HG02870 (cell line): Measurements from ENCODE around the gene ACBD6.

ENCODE experiments used
- ATAC-seq: cut with Tn5 transposase; IDR thresholded peaks from one replicate; pipeline ENCODE4 v1.9.1; 2021; ENCODE audit warnings: mild to moderate bottlenecking, moderate library complexity; ENCODE audit not compliant: unreplicated experiment

Gene ACBD6

GRCh38 chr1:180311011-180311730, 191.2 kb downstream of the ACBD6 start:
- ATAC-seq: no peak

DNA sequence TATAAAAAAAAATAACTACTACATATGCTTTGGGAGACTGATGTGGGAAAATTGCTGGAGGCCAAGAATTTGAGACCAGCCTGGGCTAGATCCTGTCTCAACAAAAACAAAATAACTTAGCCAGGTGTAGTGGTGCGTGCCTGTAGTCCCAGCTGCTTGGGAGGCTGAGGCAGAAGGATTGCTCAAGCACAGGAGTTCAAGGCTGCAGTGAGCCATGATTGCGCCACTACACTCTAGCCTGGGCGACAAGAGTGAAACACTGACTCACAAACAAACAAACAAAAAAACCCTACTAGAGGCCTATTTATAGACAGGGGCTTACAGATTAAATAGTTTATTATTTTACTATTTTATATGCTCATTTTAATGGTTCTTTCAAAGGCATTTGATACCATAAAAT, 192.3 kb downstream of the ACBD6 start:
- no peak for ATAC-seq

DNA sequence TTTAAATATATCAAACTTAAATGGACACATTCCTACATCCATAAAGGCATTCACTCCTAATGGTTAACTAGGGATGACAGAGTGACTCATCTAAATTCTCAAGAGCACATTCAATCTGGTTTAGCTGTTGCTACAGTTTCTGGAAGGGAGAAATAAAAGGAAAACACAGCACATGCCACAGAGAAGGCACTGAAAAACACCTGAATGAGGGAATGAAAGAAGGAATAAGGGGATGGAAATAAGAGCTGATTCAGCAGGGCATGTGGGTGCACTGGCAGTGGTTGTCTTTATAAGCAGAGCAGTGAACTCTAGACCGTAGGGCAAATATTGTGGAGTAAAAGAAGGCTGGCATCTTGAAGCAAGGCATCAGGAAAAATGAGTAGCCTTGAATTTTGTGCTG, 193.0 kb downstream of the ACBD6 start:
- ATAC-seq: no peak

- no peak for ATAC-seq
These were observed 201.1 kb downstream of the ACBD6 start for GRCh38 chr1:180301135-180301742.

- no peak for ATAC-seq
These were observed 202.7 kb downstream of the ACBD6 start for GRCh38 chr1:180299479-180300221.

DNA sequence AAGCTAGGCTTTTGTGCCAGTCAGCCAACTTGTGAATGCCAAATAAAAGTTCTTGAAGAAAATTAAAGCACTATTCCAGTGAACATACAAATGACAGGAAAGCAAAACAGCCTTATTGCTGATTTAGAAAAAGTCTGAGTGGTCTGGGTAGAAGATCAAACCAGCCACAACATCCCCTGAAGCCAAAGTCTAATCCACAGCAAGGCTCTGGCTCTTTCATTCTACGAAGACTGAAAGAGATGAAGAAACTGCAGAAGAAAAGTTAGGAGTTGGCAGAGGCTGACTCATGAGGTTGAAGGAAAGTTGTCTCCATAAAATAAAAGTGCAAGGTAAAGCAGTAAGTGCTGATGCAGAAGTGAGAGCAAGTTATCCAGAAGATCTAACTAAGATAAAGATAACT, 206.4 kb downstream of the ACBD6 start:
- no peak for ATAC-seq

DNA sequence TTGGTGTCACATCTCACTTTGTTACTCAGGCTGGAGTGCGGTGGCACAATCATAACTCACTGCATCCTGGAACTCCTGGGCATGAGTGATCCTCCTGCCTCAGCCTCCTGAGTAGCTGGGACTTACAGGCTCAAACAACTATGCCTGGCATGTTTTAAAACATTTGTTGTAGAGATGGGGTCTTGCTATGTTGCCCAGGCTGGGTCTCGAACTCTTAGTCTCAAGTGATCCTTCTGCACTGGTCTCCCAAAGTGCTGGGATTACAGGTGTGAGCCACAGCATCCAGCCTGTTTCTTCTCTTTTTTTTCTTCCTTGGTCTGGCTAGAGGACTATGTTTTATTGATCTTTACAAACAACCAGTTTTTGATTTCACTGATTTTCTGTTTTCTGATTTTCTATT, 207.7 kb downstream of the ACBD6 start:
- no peak for ATAC-seq

DNA sequence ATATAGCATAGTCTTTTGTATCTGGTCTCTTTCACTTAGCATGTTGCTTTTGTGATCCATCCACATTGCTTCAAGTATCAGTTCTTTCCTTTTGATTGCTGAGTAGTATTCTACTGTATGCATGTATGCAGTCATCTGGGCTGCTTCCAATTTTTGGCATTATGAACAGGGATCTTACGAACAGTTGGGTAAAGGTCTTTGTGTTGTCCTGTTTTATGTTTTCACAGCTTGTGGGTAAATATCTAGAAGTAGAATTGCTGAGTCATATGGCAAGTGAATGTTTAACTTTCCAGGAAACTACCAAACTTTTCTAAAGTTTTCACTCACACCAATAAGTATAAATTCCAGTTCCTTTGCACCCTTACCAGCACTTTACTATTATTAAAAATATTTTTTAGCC, 211.4 kb downstream of the ACBD6 start:
- no peak for ATAC-seq

GRCh38 chr1:180290265-180291001, 211.9 kb downstream of the ACBD6 start:
- no peak for ATAC-seq

DNA sequence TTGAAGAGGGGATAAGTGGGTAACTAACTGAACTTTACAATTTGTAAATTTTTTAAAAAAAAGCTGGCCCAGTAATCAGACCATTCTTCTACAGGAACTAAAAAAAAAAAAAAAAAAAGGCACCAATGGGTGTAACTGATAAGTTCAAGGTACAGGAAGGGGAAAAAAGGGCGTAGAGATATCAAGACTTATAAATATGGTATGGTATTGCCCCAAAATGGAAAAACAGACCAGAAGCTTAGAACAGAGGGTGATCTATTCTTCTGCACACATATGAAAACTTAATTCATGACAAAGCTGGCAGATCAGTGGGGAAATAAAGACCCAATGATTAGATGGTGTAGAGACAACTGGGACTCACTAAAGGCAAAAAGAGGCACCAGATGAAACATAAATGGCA, 213.4 kb downstream of the ACBD6 start:
- ATAC-seq: no peak

DNA sequence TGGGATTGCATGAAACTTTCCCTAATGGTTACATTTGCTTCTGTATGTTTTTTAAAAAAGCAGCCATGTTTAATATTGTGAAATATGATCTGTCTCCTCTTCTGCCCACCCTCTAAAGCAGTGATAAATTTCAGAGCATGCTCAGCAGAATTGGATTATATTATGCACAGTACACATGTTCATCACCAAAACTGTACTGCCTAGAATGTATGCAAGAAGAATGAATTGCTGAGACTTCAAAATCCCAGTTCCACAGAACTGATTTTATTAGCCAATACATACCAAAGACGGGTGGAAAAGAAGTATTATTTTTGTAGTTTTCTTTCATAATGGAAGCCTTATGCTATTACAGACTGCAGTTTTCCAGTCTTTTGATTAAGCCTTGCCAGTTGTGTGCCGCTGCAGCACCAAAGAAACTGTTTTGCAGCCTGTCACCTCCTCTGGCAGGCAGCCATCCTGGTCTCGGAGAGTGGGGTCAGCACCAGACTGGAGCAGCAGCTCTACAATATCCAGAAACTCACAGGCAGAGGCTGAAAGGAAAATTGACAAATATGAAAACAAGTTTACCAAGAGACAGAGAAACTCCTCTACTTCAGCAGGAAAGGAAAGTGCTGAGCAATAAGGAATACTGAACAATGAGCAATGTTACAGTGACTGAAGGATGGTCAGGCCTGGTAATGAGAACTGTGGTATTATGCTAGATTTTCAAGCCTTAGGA, 214.2 kb downstream of the ACBD6 start:
- ATAC-seq: no peak

DNA sequence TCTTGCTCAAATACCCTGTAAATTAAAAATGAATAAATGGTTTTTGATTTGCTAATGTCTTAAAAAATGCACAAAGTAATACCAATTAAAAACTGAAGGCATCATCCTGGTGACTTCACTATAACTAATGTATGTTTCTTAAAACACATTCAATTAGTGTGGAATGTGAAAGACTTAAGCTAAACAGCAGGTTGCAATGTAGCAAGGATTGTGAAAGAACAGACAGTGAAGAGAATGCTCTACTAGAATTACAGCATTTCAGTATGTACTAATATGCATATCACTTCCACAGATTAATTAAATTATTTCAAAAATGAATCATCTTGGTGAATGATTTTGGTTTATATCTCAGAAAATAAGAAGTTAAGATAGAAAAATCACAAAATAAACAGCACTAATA, 216.0 kb downstream of the ACBD6 start:
- ATAC-seq: no peak

DNA sequence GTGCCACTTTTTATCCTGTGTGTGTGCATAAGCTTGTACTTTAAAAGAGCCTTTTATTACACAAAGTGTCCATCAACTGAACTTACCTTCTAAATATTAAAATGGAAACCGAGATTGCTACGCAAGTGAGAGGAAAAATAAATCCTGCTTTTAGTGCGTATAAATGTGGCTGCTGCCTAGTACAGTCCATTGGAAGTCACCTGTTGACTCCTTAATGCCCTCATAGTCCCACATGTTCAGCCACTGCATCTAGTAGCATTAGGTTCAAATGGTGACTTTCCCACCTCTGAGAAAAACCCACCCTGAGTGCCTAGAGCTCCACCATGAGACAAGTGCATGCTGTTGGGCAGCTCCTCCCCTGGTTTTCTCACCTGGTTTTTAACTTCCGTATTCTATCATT, 219.3 kb downstream of the ACBD6 start:
- no peak for ATAC-seq

DNA sequence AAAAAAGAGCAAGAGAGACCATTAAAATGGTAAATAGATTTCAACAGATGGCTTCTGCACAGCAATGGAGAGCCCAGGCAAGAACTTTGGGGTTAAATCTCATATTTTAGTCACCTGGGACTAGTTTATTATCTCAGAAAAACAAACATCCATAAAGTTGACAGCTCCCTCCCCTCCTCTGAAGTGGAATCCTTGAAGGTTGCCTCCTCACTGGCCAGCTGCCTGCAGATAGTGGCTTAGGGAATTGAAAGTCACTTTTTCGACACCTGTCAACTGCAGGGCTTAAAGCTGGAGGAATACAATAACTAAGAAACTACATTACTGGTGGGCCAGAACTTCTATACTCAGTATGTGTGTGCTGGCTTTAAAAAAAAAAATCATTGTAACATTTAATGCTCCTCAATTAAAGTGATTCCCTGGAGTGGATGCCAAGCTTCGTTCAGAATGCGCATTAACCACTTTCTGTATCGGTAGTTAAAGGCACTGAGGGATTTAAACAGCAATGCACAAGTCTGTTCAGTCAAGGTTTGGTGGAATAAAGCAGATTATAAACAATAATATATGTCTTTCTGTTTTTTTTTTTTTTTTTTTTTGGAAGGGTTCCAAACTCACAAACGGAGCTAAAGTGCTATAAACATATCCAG, 219.9 kb downstream of the ACBD6 start:
- no peak for ATAC-seq

DNA sequence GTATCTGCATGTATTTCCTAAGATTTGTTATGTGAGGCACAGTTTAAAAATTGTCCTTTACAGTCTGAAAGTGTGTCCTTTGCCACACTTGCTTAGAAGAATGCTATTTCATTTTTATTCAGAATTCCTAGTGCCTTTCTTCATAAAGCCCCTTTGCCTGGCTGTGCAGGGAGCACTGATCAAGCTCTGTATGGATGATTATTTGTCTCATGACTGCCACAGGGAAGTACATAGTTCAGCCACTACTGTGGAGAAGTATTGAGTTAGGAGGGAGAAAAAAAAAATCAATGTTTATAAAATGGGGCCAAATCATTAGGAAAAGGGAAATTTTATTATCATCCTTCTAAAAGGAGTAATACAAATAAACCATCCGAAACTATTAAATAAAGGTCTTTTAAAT, 220.9 kb downstream of the ACBD6 start:
- no peak for ATAC-seq

- ATAC-seq: no peak
These were observed 221.8 kb downstream of the ACBD6 start for GRCh38 chr1:180280617-180281016.

GRCh38 chr1:180279651-180280050, 222.7 kb downstream of the ACBD6 start:
- ATAC-seq: no peak

GRCh38 chr1:180278596-180279395, 223.6 kb downstream of the ACBD6 start:
- ATAC-seq: no peak

DNA sequence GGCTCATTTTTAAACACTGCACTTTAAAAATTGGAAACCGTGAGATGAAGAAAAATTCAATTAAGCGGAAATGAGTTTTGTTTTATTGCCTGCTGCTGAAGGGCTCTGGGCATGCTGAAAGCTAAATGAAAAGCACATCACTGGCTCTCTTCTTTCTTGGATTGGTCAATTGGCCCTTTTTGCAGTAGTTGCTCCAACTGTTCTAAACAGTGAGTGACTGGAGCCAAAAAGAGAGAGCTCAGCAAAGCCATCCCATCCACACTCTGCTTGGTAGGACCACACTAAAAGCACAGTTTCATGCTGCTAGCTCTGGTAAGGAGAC, 224.2 kb downstream of the ACBD6 start:
- no peak for ATAC-seq
